Measurements from ENCODE around the gene UBR4. TPM values are rescaled to one million over a fixed set of nuclear protein-coding genes. Genes with fewer than 3 reads are reported as not detected.
A peak's percentile ranks its signal among the peaks of the same experiment; 100 is the strongest.

Gene UBR4
- total RNA-seq, 1 donor from 2014 or later: 95.7 TPM

DNA sequence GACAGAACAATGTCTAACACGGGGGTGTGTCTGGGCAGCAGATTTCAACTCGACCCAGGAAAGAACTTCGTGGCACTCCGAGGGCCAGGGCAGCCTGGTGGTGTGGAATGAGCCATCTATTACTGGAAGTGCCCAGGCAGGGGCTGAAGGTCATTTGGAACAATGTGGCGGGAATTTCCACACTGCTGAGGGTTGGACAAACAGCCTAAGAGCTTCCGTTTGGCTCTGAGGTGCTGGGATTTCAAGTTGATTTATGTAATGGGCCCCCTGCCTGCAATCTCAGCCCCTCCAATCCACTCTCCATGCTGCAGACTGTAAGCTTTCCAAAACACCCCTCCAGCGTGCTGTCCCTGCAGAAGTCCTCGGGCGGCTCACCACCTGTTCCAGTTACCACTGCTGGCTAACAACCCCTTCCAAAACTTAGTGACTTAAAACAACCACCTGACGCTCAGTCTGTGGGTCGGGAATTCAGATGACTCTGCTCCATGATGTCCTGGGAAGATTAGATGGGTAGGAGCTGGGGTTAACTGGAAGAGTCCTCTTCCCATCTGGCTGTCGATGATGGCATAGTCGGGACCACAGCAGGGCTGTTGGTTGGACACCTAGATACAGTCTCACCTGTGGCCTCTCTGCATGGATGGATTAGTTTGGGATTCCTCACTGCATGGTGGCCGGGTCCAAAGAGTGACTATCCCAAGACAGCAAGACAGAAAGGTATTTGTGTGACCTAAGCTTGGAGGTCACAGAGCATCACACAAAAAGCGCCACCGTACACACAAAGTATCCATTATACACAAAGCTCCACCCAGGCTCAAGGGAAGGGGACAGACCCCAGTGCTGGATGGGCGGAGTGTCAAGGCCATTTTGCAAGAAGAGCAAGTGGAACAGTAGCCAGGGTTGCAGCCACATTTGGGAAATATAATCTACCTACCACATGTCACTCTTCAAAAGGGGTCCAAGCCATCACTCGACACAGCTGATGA is 163.9 kb downstream of the UBR4 start:
- peak; percentile 57 for DNase-seq (ENCODE audit: low spot score)
- intact Hi-C loops (cut with DNase I): no loop called here

DNA sequence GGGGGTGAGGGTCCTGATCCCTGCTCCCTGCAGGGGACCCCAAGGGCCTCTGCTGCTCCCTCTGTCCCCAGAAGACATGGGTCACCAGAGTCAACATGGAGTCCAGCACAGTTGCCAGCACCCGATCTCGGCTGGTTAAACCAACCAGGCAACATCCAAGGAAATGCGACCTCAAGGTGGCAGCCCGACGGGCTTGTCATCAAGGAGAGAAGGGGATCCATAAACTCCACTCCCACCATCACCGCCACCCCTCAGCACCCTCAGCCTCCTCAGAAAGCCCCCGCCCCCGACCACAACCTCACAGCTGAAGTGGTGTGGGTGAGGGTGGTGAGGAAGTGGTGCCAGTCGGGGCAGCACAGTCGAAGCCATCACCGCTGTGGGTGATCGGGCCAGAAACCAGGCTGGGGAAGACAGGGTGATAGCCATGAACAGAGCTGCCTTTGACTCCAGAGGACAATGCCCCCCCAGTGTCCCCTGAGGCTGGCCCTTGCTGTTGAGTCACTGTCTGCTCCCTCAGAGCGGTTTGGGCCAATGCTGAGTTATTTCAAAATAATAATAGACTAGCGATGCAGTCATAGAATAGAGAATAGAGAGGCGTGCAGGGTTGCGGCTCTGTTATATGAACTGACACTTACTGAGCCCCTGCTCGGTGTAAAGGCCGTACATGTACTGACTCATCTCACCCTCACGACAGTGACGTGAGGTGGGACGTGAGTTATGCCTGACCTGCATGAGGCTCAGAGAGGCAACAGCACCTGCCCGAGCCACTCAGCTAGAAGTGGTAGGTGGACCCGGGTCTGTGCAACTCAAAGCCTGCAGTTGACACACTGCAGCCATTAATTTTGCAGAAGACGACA is 164.9 kb downstream of the UBR4 start:
- peak; percentile 56 for DNase-seq (ENCODE audit: low spot score)
- intact Hi-C loops (cut with DNase I): no loop called here

- intact Hi-C loops (cut with DNase I): no loop called here
- peak; percentile 63 for DNase-seq (ENCODE audit: low spot score)
Observed at GRCh38 chr1:19044471-19044870, 165.6 kb downstream of the UBR4 start.

DNA sequence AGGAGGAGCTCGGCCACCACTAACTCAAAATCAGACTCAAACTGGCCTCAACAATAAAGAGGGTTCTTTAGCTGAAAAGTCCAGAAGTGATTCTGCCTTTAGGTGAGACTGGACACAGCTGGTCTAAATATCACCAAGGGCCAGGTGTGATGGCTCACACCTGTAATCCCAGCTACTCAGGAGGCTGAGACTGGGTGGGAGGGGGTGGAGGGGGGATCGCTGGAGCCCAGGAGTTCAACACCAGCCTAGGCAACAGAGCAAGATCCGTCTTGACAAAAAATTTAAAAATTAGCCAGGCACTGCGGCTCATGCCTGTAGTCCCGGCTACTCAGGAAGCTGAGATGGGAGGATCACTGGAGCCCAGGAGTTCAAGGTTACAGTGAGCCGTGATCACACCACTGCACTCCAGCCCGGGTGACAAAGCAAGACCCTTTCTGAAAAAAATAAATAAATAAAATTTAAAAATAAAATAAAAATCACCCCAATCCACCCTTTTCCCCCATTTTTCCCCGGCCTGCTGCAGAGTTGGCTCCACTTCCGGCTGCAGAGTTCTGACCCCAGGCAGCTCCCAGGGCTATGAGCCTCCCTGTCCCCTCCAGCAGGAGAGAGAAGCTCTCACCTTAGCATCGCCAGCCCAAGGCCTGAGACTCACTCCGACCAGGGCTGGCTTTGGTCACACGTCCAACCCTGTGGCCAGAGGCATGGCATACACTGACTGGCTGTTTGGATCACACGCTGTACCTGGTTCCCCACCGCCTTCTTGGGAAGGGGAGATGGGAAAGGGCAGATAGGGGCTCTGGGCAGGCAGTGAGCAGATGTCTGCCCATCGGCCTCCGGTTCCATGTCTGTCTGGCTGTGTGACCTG is 166.3 kb downstream of the UBR4 start:
- peak; percentile 63 for DNase-seq (ENCODE audit: low spot score)
- intact Hi-C loops (cut with DNase I): no loop called here

- intact Hi-C loops (cut with DNase I): no loop called here
- peak; percentile 44 for DNase-seq (ENCODE audit: low spot score)
Observed at GRCh38 chr1:19042675-19043578, 167.1 kb downstream of the UBR4 start.

DNA sequence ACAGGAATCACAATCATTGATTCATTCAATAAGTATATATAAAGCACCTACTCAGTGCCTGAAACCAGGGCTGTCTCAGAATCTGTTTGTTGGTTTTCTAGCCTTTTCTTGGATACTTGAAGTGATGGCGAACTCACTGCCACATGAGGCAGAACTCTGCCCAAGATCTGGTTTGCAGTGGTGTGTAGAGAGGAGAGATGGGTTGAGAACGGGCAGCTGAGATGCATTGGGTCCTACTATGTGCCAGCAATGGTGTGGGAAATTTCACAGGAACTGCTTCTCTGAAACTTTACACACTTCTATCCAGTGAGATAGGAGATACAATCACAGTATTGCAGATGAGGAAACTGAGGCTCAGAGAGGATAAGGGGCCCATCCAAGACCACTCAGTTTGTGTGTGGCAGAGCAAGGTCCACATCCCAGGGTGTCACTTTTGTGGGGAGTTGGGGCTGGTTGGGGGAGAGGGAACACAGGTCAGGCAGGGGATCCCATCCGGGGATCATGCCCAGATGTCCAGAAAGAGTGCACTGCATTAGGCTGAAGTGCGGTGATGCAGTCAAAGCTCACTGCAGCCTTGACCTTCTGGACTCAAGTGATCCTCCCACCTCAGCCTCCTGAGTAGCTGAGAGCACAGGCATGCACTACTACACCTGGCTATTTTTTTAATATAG is 169.9 kb downstream of the UBR4 start:
- DNase-seq (ENCODE audit: low spot score): no peak
- intact Hi-C loops (cut with DNase I): no loop called here

- intact Hi-C loops (cut with DNase I): no loop called here
- DNase-seq (ENCODE audit: low spot score): no peak
Observed at GRCh38 chr1:19038732-19039131, 171.3 kb downstream of the UBR4 start.

- no peak for DNase-seq (ENCODE audit: low spot score)
Observed at GRCh38 chr1:19038096-19038495, 172.0 kb downstream of the UBR4 start.

GRCh38 chr1:19037659-19038058 is 172.4 kb downstream of the UBR4 start:
- intact Hi-C loops (cut with DNase I): no loop called here
- no peak for DNase-seq (ENCODE audit: low spot score)

More at GRCh38 chr1:19038096-19038495, 172.0 kb downstream of the UBR4 start:
- intact Hi-C loops (cut with DNase I): no loop called here

DNA sequence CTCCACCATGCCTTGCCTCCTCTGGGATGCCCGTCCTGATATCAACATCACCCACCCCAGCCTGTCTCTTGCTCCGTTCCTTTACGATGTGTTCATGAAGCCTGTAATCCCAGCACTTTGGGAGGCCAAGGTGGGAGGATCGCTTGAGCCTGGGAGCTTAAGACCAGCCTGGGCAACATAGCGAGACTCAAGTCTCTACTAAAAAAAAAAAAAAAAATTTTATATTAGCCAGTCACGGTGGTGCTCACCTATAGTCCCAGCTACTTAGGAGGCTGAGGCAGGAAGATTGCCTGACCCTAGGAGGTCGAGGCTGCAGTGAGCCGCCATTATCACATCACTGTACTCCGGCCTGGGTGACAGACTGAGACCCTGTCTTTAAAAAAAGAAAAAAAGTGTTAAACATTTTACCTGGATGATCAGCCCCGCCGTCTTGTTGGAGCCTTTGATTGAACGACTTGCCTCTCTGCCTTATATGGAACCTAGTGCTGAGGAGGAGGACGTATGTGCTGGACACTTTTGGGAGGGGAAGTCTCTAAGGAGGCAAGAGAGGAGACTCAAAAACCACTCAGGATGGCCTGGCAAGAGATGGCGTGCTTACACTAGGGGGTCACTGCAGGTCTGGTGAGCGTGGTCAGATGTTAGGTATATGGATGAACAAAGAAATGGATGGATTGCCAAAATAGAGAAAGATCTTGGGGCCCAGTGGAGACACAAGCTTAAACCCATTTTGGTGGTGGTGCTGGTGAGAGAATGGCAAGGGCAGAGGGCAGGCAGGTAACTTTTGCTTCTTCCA is 173.1 kb downstream of the UBR4 start:
- no peak for DNase-seq (ENCODE audit: low spot score)
- intact Hi-C loops (cut with DNase I): no loop called here

DNA sequence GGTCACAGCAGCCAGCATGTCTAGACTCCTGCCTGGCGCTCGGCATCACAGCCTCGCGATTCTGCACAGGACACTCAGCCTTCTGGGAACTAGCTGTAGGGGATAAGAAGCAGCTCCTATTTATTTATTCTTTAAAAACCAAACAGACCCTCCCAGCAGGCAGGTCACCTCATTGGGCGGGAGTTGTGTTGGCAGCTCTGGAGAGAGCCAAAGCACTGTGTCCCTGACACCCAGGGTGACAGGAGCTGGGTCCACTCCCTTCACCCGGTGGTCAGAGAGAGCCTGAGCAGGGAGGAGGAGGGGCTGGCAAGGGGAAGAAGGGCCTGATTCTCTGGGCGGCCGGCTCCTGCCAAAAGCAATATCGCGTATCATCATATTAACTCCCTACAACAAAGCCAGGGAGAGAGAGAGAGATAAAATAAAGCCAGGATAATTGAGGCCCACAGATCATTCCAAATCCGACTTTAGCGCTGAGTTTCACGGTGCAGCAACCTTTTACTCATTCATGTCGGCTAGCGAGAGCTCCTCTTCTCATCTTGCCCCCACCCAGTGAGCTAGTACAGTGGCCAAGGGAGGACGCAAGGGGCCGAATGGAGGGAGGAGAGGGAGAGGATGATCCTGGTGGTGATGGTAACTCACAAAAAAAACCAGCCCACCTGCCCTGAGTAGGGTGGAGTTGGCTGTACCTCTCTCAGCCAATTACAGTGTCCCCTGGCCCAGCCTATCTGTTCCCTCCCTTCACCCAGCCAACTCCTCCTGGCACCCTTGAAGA is 173.8 kb downstream of the UBR4 start:
- intact Hi-C loops (cut with DNase I): no loop called here
- DNase-seq (ENCODE audit: low spot score): no peak

GRCh38 chr1:19035377-19036040 is 174.6 kb downstream of the UBR4 start:
- no peak for DNase-seq (ENCODE audit: low spot score)
- intact Hi-C loops (cut with DNase I): no loop called here

- no peak for DNase-seq (ENCODE audit: low spot score)
- intact Hi-C loops (cut with DNase I): no loop called here
Observed at GRCh38 chr1:19034721-19035120, 175.3 kb downstream of the UBR4 start.

- intact Hi-C loops (cut with DNase I): no loop called here
- DNase-seq (ENCODE audit: low spot score): peak; percentile 33
Observed at GRCh38 chr1:19033926-19034680, 176.0 kb downstream of the UBR4 start.

DNA sequence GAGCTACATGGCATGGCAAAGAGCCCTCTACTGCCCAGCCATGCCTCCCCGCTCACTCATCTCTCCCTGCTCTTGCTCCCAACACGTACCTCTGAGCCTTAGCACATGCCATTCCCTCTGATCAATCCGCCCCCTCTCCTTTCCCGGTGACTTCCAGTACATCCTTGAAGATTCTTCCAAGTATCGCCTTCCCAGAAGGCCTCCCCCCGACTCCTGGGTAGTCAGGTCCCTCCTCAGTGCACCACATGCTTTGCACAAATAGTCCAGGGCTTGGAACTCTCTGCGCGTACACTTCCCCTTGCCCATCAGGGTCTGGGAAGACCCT is 176.6 kb downstream of the UBR4 start:
- intact Hi-C loops (cut with DNase I): no loop called here
- DNase-seq (ENCODE audit: low spot score): no peak

All from cardiac septum (tissue), 1 donor.